ENCODE results near the gene NGB. TPM values are rescaled to one million over a fixed set of nuclear protein-coding genes. Genes with fewer than 3 reads are reported as not detected.
A peak's percentile ranks its signal among the peaks of the same experiment; 100 is the strongest.
"Not testable (repeated sequence)": the region's sequence is repeated elsewhere in the genome, so short reads cannot be mapped to it uniquely, and the experiment has no call there.

Gene NGB
- polyA plus RNA-seq (2012; ENCODE audit: missing spikeins): not detected

DNA sequence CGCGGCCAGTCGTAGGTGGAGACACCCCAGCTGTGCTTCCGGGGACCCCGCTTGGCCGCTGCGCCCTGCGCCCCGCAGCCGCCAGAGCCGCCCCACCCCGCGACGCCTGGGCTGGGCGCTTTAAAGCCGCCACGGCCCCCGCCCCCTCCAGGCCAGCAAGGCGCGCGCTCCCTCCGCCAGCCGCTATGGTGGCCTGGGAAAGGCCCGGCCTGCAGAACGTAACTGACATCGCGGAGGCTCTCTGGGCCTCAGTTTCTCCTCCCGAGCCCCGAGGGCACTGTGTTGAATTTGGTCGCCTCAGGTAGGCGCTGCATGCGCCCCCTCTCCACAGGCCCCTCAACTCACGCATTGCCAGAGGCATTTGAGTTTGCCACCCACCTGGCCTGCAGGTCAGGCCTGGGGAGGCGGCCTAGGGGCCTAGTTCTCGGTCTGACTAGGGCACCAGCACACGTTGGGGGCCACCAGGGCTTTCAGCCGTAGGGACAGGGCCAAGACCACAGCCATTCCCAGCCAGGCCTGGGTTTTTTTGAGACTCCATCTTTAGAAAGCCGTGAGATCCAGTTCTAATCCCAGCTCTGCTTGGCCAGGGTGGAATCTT lies at the start of gene NGB:
NGB (minus strand) TSS at position 94 of the 598 bp plus-strand sequence. CDS start 269 bp downstream, outside the sequence.
- FAIRE-seq: no peak
- DNase-seq (ENCODE audit: insufficient read length): no peak
- TF ChIP-seq POLR2AphosphoS5 (IDR thresholded peaks at IDR 0.05; ENCODE audit: low read depth, low read length) (no peak), POLR2A (IDR thresholded peaks at IDR 0.05; ENCODE audit: low read depth, low read length) (no peak), TAF1 (IDR thresholded peaks at IDR 0.05; ENCODE audit: borderline replicate concordance, low read depth, low read length) (no peak)

DNA sequence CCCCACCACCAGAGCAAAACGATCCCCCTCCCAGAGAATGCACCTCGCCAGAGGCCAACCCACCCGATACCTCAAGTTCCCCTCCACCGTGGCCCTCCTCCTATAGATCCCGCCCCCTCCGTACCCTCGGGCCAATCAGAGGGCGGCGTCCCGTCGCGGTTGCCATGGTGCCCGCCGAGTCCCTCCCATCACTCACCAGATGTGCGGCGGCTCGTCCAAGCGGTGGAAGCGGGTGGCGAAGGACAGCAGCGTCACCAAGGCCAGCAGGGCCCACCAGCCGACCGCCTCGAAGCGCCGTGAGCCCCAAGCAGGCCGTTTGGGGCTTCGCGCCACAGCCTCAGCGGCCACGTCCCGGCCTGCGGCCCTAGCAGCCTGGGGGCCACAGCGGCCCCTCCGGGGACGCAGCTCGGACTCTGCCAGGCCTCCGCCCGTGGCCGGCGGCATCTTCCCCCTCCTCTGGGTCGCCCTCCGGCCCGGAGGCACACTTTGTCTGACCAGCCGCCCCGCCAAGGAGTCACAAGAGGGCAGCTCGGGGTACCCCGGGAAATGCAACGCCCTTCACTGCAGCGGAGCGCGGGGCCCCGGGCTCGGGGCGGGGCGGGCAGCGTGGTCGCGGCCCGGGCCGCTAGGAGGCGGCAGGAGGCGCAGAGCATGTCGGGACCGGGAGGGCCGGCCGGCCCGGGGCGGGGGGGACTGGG lies 49.4 kb upstream of the NGB start, which contains the start of gene POMT2:
POMT2 (minus strand) TSS at position 646 of the 698 bp plus-strand sequence; CDS start at position 444, 202 bp downstream.
- TF ChIP-seq TAF1 (IDR thresholded peaks at IDR 0.05; ENCODE audit: borderline replicate concordance, low read depth, low read length): no peak; the same call in 1 of the 2 replicates
- no peak; the same call in 1 of the 2 replicates for TF ChIP-seq POLR2A (IDR thresholded peaks at IDR 0.05; ENCODE audit: low read depth, low read length)
- TF ChIP-seq POLR2AphosphoS5 (IDR thresholded peaks at IDR 0.05; ENCODE audit: low read depth, low read length): no peak
- FAIRE-seq (peak; percentile 98), DNase-seq (ENCODE audit: insufficient read length) (peak; percentile 76)

DNA sequence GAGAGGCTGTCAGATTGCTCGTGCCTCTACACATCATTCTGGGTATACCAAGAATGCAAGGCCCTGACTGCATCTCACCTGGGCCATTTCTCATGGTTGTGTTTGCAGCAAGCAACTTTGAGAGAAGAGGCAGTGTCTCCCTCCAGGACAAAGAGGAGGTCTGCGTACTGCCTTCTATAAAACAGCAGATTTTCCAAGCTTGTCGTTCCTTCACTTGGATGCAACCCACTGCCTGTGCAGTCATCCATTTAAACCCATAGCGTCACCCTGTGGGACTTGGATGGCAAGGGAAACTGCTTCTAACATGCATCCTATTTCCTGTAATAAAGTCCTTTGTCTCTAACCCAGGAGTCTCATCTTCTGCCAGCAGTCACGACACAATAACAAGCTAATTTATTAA lies 48.4 kb upstream of the NGB start:
- TF ChIP-seq POLR2AphosphoS5 (IDR thresholded peaks at IDR 0.05; ENCODE audit: low read depth, low read length) (no peak), POLR2A (IDR thresholded peaks at IDR 0.05; ENCODE audit: low read depth, low read length) (no peak), TAF1 (IDR thresholded peaks at IDR 0.05; ENCODE audit: borderline replicate concordance, low read depth, low read length) (no peak)
- FAIRE-seq: no peak
- DNase-seq (ENCODE audit: insufficient read length): no peak

GRCh38 chr14:77318756-77319155 lies 47.8 kb upstream of the NGB start:
- not testable (repeated sequence) for DNase-seq (ENCODE audit: insufficient read length); FAIRE-seq

GRCh38 chr14:77318006-77318553 lies 47.1 kb upstream of the NGB start:
- DNase-seq (ENCODE audit: insufficient read length) (no peak), FAIRE-seq (no peak)
- no peak for TF ChIP-seq POLR2A (IDR thresholded peaks at IDR 0.05; ENCODE audit: low read depth, low read length)
- TF ChIP-seq POLR2AphosphoS5 (IDR thresholded peaks at IDR 0.05; ENCODE audit: low read depth, low read length): no peak
- TF ChIP-seq TAF1 (IDR thresholded peaks at IDR 0.05; ENCODE audit: borderline replicate concordance, low read depth, low read length): no peak

DNA sequence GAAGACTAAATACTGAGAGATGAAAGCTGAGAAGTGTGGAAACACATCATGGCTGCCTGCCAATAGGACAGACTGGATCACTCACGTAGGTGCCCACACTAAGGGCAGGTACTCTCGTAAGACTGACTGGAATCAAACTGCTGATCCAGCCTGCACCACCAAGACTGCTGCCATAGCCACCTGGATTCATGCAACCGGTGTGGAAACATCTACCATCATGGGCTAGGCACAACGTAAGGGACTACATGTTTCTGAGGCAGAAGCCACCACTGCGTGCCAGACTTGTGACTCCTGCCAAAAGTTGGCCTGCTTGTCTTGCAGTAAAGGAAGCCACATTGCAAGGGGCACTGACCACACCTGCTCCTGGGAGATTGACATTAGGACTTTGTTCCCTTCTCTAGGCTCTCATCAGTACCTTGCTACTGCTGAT lies 45.9 kb upstream of the NGB start:
- DNase-seq (ENCODE audit: insufficient read length) (no peak), FAIRE-seq (no peak)
- no peak for TF ChIP-seq TAF1 (IDR thresholded peaks at IDR 0.05; ENCODE audit: borderline replicate concordance, low read depth, low read length)
- TF ChIP-seq POLR2A (IDR thresholded peaks at IDR 0.05; ENCODE audit: low read depth, low read length): no peak
- no peak for TF ChIP-seq POLR2AphosphoS5 (IDR thresholded peaks at IDR 0.05; ENCODE audit: low read depth, low read length)

DNA sequence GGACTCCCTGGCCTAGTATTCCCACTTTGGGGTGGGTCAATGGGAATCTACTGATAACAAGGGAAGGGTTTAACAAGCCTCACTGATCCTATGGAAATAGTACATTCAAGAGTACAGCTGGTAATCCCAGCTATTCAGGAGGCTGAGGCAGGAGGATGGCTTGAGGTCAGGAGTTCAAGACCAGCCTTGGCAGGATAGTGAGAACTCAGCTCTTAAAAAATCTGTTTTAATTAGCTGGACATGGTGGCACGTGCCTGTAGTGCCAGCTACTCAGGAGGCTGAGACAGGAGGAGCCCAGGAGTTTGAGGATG lies 45.1 kb upstream of the NGB start:
- TF ChIP-seq POLR2A (IDR thresholded peaks at IDR 0.05; ENCODE audit: low read depth, low read length) (no peak), POLR2AphosphoS5 (IDR thresholded peaks at IDR 0.05; ENCODE audit: low read depth, low read length) (no peak), TAF1 (IDR thresholded peaks at IDR 0.05; ENCODE audit: borderline replicate concordance, low read depth, low read length) (no peak)
- no peak for DNase-seq (ENCODE audit: insufficient read length)
- no peak for FAIRE-seq

GRCh38 chr14:77314539-77315457 lies 43.8 kb upstream of the NGB start:
- FAIRE-seq: no peak
- no peak for DNase-seq (ENCODE audit: insufficient read length)
- no peak for TF ChIP-seq POLR2AphosphoS5 (IDR thresholded peaks at IDR 0.05; ENCODE audit: low read depth, low read length)
- no peak for TF ChIP-seq TAF1 (IDR thresholded peaks at IDR 0.05; ENCODE audit: borderline replicate concordance, low read depth, low read length)
- no peak for TF ChIP-seq POLR2A (IDR thresholded peaks at IDR 0.05; ENCODE audit: low read depth, low read length)

GRCh38 chr14:77314043-77314442 lies 43.0 kb upstream of the NGB start:
- DNase-seq (ENCODE audit: insufficient read length) (no peak), FAIRE-seq (no peak)
- no peak for TF ChIP-seq POLR2AphosphoS5 (IDR thresholded peaks at IDR 0.05; ENCODE audit: low read depth, low read length)
- TF ChIP-seq TAF1 (IDR thresholded peaks at IDR 0.05; ENCODE audit: borderline replicate concordance, low read depth, low read length): no peak
- TF ChIP-seq POLR2A (IDR thresholded peaks at IDR 0.05; ENCODE audit: low read depth, low read length): no peak

DNA sequence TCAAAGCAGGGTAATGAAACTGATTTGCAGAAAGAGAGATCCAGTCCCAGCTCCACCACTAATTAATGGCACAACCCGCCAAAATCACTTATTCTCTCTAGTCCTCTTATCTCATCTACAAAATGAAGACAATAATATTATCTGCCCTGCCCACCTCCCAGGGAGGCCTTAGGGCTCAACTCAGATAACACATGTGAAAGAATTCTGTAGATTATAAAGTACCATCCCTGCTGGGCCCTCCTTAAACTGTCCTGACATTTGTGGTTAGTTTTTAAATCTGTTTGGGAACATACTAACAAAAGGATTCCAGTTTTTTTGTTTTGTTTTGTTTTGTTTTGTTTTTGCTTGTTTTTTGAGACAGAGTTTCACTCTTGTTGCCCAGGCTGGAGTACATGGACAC lies 42.4 kb upstream of the NGB start:
- DNase-seq (ENCODE audit: insufficient read length) (no peak), FAIRE-seq (no peak)
- TF ChIP-seq POLR2A (IDR thresholded peaks at IDR 0.05; ENCODE audit: low read depth, low read length) (no peak), POLR2AphosphoS5 (IDR thresholded peaks at IDR 0.05; ENCODE audit: low read depth, low read length) (no peak), TAF1 (IDR thresholded peaks at IDR 0.05; ENCODE audit: borderline replicate concordance, low read depth, low read length) (no peak)

DNA sequence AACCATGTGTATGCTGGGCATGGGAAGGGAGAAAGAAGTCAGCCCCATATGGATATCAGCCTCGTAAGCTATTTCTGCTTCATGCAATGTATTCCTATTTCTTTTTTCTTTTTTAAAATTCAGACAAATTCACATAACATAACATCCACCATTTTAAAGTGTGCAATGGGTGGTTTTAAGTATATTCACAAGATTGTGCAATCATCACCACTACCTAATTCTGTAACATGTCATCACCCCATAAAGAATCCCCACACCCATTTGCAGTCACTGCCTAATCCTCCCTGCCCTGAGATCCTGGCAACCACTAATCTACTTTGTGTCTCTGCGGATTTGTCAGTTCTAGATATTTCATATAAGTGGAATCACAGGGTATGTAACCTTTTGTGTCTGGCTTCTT lies 40.2 kb upstream of the NGB start:
- no peak for TF ChIP-seq TAF1 (IDR thresholded peaks at IDR 0.05; ENCODE audit: borderline replicate concordance, low read depth, low read length)
- TF ChIP-seq POLR2AphosphoS5 (IDR thresholded peaks at IDR 0.05; ENCODE audit: low read depth, low read length): no peak
- TF ChIP-seq POLR2A (IDR thresholded peaks at IDR 0.05; ENCODE audit: low read depth, low read length): no peak
- DNase-seq (ENCODE audit: insufficient read length) (no peak), FAIRE-seq (no peak)

Data from GM12892 (cell line).